ENCODE data around the gene STIL.

STIL gene

DNA sequence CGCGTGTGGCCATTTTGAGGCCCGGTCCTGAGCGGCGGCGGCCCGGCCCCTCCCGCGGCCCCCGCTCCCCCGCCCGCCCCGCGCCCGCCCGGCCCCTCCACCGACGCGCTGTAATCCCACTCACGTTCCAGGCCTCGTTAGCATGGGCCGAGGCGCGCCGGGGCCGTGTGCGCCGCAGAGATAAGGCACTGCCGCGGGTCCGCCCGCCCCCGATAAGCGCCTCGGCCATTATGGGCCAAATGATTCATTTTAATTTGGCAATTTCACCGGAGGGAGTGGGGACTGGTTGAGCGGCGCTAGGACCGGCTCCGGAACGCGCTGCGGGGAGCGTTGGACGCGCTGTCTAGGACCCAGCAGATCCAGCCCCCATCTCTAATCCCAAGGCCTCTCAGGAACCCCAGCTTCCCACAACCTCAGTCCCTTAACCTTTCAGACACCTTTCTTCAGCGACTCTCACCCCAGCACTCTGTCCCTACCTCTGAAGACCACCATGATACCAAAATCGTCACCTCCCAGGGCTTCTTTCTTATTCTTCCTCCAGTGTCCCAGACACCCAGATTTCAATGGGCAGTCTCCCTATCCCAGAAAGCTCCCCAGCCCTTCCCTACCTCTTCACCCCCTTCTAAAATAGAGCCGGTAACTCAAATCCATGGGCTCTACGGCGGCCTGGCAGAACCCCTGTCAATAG lies 81.6 kb downstream of the STIL start, which contains the start of gene TAL1:
Gene TAL1, minus strand, starts transcription at position 39 of the 688 bp plus-strand sequence. CDS start 6,337 bp downstream, outside the sequence.
- peak; percentile 96 for DNase-seq

DNA sequence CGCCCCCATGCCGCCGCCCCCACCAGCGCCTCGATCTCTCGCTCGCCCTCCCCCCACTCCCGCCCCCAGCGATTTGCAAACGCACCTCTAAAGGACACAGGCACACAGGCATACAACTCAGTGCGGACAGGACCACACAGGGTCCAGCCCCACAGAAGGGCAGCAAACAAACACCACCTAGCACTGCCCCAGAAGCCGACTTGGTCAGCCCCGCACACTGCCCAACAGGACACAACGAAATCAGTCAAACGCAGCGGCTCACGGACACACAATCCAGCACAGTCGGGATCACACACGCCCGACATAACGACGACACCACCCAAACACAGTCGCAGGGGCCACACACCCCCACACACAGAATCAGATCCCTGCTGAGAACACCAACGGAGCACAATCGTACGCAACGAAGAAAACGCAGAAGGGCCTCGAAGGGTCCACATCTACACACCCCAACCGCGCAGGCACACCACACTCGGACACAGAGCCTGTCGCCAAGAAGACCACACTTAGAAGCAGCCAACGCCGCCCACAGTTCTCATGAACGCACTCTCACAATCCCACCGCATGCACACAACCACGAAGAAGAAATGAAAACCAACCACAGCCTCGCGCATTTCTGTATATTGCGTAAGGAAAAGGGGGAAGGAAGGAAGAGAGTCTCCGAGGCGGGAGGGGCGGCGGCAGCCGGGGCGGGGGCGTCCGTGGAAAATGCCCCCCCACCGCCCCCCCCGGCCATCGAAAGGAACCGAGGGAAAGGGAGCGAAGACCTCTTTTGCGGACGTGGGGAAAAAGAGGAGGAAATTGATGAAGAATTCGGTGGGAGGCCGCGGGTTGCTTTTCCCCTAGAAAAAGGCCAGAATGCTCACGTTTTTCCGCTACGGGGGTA lies 82.4 kb downstream of the STIL start:
- peak; percentile 75 for DNase-seq

DNA sequence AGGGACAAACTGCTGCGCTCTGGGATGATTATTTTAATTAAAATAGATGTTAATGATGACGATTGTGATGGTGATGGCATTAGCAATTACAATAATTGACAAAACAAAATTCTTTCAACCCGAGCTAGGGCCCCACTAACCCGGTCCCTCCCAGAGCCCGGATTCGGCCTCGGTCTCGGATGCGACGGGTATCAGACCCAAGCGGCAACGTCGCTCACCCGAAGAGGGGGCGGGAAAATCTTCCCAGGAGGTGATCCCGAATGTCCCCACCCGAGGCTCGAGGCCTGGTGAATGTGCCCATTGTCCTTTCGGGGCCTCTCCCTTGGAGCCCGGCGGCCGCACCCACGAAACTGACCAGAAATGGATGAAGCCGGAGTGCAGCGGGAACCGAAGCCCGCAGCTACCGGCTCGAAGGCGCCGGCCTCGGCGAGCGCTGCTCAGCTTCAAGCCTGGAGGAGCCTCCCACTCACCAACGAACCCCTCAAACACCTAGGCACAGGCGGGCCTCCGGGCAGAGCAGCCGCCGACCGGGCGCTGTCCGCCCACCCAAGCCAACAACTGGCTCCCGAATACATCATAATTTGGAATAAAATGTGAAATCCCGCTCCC lies 83.2 kb downstream of the STIL start:
- peak; percentile 41 for DNase-seq

DNA sequence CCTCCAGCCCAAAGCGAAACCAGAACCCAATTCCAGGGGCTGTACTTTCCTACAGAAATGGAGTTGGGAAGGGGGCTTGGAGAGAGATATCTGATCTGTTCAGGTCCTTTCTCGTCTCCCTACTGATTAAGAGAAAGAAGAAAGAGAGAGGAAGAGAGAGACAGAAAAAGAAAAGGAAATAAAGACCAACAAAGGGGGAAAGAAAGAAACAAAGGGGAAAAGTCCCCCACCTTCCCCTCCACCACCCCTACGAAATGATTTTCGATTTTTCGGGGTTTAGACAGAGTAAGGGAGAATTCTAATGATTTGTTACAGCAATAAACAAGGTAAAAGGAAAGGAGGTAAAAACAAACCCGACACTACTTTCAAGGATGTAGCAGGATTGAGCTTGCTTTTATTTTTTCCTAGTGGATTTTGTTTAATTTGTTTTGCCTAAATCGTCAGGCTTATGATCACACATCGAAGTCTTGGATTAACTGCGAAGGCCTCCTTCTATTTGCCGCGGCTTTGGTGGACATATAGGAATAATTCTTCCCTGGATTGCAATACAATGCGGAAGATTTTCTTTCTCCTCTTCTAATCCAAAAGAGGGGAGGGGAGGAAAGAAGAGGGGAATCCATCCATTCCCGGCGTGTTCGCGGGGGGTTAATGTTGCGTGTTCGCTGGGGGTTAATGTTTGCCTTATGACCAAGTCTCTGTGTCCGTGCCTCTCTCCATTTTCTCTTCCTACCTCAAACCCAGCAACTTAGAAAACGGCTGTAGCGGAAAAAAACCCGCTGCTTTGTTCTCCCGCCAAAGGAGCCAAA lies 83.9 kb downstream of the STIL start:
- DNase-seq = peak; percentile 39

DNA sequence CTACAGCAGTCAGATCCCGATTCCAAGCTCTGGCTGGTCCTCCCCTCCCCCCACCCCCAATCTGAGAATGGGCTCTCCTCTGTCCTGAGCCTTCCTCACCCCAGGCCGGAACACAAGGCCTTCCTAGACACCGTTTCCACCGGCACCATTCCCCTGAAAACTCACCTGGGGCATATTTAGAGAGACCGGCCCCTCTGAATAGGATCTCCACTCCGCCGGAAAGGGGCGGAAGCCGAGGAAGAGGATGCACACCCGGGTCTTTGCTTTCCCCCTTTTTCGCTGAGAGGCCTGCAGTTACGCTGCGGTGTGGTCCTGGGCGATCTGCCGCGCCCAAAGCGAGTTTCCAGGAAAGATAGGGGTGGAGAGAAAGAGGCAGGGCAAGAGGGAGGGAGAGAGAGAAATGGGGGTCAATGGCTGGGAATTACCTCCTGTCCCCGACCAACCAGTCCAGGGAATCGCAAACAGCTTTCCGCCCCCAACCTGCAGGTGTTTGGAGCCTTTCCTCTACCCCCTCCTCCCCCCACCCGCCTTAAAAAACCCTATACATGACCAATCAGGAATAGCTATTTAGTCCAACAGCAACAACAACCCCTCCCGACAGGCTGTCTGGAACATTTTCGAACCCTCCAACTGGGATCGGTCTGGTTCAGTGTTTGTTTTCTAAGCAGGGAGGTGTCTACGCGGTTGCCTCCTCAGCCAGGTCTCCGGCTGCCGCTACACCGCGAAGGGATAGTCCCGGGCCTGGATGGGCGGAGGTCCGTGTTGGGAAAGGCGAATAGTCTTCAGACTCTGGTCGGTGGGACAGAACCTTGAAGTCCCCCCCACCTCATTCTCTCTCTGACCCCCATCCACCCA lies 84.7 kb downstream of the STIL start:
- DNase-seq = peak; percentile 94

DNA sequence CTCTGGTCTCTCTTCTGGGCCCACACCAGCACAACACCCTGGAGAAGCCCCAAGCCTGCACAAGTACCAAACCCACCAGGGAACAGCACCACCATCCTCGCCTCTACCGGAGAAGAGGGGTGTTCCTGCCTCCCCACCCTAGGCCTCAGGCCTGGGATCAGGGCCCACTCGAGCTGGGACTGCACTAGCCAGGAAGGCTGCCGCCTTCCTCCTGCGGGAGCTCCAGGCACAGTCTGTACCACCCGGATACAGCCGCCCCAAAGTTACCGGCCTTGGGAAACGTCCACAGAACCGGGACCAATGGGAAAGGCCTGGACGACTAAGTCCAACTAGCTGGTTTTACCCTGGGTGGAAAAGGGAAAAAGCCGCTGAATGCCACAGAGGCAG lies 85.3 kb downstream of the STIL start:
- no peak for DNase-seq

DNA sequence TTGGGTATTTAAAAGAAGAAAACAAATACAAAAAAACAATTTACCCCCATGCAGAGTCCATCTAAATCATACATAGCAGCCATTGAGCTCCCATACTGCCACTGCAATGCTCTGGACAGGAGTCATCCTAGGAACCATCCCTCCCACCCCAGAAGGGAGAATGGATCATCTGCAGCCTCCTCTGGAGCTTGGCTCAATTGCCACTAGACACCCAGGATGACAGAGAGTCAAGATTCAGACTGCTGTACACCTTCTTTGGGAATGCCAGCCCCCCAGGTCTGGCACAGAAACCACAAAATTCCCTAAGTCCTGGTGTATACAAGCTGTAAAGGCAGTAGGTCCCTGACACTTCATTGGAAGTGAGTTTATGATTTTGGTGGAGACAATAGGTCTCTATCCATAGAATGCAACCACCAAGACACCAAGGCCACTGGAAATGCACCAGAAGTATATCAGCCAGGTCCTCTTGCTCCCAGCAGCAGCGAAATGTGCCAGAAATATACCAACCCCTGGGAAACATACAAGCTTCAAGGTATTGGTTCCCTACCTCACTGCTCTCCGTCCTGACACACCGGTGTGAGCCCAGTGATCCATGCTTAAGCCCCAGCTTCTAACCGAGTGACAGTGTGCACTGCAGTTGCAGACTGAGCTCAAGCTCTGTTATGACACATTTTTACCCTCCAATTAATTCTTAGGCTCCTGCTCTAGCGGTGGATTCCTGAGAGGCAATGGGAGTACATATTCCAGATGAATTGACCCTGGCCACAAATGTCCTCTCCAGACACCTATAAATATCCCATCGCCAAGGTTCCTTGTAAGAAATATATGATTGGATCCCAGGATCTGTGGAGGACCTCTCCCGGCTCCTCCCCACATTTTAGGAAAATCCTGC lies 86.4 kb downstream of the STIL start:
- DNase-seq = peak; percentile 48

DNA sequence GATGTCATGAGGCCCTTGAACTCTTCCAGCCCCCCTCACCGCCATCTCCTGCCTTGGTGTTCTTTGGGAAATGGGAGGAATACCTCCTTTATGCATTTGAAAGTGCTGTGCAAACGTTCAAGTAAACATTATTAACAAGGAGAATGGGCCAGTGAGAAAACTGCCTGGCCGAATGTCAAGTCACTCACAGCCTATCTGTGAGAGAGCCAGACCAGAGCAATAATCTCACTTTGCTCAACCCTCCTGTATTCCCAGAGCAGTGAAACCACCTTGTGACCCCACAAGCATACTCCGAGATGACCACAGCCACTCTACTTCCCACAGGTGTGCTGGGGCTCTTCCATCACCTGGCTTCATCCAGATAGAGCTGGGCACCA lies 87.1 kb downstream of the STIL start:
- DNase-seq = peak; percentile 46

DNA sequence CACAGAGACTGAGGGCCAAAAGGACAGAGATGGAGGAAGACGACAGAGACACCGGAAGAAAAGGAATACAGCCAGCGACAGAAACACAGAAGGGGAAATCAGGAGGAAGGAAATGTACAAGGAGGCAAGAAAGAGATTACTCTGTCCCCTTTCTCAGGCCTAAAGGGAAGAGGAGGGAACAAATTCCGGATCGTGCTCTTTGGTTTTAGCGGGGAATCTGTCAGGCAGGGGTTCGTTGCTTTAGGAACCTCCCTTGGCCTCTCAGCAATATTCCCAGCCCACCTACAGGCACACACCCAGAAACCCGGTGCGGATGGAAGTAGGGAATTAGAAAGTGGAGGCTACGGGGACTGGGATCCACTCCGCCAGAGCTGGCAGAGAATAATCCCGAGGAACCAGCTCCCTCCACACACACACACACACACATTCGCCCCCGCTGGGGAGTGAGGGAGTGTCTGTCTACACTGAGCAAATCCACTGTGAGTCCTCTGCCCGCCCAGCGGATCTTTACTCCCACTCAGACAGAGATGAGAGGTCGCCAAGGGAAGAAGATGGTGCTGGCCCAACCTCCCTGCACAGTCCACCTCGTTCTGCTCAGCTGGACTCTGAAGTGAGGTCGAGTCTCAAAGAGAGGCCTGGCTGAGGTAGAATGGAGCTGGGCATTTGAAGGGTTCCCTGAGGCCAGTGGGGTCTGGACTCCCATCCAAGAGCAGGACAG lies 87.7 kb downstream of the STIL start:
- peak; percentile 73 for DNase-seq

DNA sequence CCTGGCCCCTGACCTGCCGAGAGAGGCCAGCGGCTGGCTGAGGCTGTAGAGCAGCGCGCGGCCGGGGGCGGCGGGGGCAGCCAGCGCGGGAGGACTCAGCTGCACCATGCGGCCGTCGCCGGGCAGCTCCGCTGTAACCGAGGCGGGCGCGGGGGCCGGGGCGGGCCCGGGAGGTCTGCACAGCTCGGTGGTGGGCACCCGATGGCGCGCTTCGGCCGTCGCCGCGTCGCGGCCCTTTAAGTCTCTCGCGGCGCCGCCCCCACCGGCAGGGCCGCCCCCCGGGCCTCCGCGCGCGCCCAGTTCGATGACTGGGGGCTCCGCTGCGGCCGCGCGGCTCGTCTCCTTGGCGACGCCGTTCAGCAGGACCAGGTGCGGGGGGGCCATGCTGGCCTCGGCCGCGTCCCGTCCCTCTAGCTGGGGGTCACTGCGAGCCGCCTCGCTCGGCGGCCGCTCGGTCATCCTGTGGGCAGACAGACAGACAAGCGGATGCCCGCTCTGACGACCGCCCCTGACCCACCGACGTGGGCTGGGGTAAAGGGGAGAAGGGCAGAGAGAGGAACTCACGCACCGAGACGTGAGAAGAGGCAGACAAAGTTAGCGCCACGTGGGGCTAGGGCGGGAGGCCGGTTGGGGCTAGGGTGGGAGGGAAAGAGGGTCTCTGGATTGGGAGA lies 88.4 kb downstream of the STIL start:
- peak; percentile 32 for DNase-seq

DNA sequence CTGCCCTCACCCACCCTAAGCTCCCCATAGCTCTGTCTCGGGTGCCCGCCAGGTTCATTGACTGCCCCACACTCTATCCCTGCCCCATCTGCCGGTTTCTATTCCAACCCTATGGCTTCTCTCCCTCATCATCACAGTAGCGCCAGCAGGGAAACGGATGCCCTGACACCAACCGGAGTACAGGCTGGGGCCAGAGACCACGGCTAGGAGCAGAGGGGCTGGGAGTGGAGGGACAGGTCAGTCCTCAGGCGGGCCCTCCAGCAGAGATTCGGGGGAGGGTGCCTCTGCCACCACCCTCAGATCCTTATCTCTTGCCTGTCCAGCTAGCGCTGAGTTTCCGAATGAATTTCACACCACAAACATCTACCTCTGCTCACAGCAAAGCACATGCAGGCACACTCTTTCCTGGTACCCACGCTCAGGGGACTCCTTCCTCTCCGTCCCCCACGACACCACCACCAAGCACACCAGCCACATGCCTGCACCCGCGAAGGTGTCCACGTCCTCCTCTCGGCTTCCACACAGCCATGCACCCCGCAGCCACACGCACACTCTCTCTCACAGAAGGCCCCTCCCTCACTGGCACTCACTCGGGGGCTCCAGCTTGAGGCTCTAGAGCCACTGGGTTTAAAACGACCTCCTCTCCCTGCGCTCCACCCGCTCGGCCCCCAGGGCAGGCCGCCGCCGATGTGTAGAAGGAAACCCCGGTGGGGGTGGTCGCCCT lies 89.1 kb downstream of the STIL start:
- peak; percentile 46 for DNase-seq

DNA sequence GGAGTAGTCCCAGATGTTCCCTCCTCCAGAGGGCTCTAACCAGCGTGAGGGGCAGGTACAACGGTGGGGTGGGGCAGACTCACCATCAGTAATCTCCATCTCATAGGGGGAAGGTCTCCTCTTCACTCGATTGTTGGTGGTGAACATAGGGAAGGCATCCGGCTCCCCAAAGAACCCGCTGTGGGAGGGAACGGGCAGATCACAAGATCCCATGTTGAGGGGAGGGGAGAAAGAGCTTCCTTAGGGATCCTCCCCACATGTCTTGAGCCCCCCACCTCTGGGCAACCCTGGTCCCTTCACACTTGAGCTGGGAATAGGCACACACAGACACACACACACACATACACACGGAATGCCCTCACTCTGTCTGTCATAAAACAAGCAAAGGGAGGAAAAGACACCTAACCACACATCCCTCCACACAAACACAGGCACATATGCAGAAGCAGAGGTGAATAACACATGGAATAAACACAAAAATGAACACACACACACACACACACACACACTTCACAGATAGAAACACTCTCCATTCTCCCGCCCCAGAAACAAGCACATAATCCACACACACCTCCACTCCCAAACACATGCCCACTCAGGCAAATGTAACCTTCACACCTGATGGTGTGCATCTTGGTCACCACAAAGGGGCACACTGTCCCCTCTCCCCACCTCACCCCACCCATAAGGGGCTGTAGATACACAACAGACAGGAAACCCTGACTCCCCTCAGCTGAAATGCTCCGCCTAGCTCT lies 89.8 kb downstream of the STIL start:
- DNase-seq = no peak

DNA sequence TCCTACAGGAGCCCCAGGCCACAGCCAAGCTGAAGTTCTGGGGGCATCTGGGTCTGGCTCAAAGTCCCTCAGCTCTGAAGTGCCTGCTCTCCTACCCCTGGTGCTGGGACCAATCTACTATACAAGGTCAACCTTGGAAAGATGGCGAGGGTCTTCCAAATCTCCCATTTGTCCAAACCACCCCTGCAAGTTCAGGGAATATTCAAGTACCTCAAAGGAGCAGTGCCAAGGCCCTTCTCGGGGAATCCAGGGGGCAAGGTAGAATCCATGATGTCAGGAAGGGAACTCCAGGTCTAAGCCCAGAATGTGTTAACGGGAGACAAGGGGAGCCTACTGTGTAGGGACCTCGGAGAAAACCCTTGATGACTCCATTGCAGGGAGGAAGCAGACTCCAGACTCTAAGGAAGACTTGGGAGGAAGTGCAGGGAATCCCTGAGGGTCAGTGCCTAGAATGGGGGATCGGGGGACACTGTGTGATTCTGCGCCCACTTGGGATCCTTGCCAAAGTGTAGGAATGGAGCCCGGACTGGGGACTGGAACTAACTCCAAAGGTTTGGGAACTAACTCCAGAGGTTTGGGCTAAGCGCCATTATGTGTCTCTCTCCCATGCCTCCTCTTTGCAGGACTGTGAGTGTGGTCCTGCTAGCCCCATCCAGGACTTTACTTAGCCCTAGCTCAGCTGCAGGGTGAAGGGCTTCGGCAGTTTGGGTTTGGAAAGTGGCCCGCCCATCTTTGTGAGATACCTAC lies 90.6 kb downstream of the STIL start:
- no peak for DNase-seq

DNA sequence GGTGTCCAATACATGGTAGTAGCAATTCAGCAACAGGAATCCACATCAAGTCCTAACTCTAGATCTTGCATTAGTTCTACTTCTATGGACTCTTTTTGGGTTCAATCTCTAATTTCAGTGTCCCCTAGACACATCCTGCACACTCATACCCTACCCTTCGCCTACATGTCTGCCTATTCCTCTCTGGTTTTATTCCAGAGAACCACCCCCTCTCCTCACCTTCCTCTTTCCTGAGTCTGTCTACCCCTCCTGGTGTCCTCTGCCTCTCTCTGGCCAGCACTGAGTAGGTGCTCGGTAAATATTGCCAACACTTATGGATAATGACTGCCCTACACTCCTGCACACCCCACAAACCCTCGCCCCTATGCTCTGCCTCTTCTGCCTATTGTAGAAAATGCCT lies 91.5 kb downstream of the STIL start:
- DNase-seq = no peak

DNA sequence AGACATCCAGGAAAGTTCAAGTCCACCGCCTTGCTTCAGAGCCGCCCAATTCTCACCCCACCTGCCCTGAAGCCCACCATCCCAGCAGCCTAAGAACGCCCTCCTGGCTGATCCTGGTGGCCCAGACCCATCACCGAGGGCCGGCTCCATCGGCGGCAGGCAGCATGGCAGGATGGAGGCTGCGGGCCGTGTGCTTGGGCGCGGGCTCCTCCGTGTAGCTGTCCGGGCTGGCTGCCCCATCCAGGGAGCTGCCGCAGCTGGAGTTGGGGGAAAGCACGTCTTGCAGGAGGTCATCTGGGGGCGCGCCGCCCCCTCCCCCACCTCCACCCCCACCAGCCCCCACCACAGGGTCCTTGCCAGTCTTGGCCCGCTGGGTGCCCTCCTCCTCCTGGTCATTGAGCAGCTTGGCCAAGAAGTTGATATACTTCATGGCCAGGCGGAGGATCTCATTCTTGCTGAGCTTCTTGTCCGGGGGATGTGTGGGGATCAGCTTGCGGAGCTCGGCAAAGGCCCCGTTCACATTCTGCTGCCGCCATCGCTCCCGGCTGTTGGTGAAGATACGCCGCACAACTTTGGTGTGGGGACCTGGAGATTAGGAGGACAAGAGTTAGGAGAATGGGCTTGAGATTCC lies 94.2 kb downstream of the STIL start:
- no peak for DNase-seq

DNA sequence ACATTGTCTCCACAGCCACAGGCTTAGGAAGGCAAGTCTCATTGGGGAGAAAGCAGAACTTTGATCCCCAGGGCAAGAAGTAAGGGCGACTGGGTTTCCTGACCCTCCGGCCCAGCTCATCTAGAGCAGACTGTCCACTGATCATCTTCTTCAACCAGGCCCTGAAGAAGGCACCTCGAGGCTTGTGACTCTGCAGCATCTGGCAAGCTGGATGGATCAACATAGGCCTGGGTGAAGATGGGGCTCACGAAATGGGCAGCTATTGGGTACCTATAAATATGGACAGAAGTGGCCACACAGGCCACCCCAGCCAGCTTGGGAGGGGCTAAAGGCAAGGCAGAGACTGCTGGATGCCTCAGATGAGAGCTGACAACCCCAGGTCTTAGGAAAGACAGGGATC lies 94.9 kb downstream of the STIL start:
- no peak for DNase-seq
